HEK293 (cell line): ENCODE results near the gene PIP5K1B.

Experiments used
- CTCF ChIA-PET: fragments of 350-600 bp; formaldehyde crosslinking; extraction: SDS; loops from one replicate; lab custom pipeline; 2021; ENCODE audit warnings: antibody characterized with exemption; lab: Yijun Ruan, JAX
- POLR2A ChIA-PET: fragments of 300-600 bp; formaldehyde crosslinking; extraction: SDS; loops from one replicate; lab custom pipeline; 2020; ENCODE audit warnings: antibody characterized with exemption, inconsistent platforms; lab: Yijun Ruan, JAX
- H3K27ac ChIP-seq: fragments of 200-500 bp; sonication (Bioruptor generic); 2 replicates; pipeline ENCODE4 v1.5.1; 2014; ENCODE audit warnings: low read depth, low read length, control low read depth, inconsistent platforms; ENCODE audit errors: extremely low read depth
- H3K36me3 ChIP-seq, 2 experiments: fragments of 200-500 bp in 1 of 2; sonication (Bioruptor generic) in 1 of 2; 1 replicate in 1 of 2; 2 replicates in 1 of 2; pipeline ENCODE4 v1.5.1; 2014 to 2017; ENCODE audit warnings: inconsistent platforms in 2 of 2, low read length in 2 of 2; ENCODE audit not compliant: control insufficient read depth in 2 of 2, insufficient read depth in 1 of 2
- H3K4me1 ChIP-seq: fragments of 200-500 bp; sonication (Bioruptor generic); 2 replicates; pipeline ENCODE4 v1.5.1; 2014; ENCODE audit warnings: mild to moderate bottlenecking, low read length, inconsistent platforms; ENCODE audit not compliant: control insufficient read depth, insufficient read depth
- H3K4me3 ChIP-seq: 2 replicates; pipeline ENCODE4 v1.5.1; 2011; ENCODE audit warnings: low read depth, mild to moderate bottlenecking, control low read depth, low read length, moderate library complexity
- H3K9me3 ChIP-seq: fragments of 200-500 bp; sonication (Bioruptor generic); 2 replicates; pipeline ENCODE4 v1.5.1; 2014; ENCODE audit warnings: low read depth, low read length, inconsistent platforms; ENCODE audit not compliant: control insufficient read depth, insufficient read depth
- EGR2 ChIP-seq: fragments of 450-650 bp; formaldehyde crosslinking; IDR thresholded peaks from 2 replicates; pipeline ENCODE4 v1.5.1; 2016; ENCODE audit warnings: low read depth, missing biosample characterization, missing genetic modification characterization
- IKZF3 ChIP-seq: fragments of 450-650 bp; IDR thresholded peaks from 2 replicates; pipeline ENCODE4 v1.5.0; 2018; ENCODE audit warnings: missing biosample characterization, mild to moderate bottlenecking, missing genetic modification characterization, moderate library complexity
- KLF1 ChIP-seq: fragments of 450-650 bp; formaldehyde crosslinking; IDR thresholded peaks from 2 replicates; pipeline ENCODE4 v1.5.1; 2016; ENCODE audit warnings: missing biosample characterization, missing genetic modification characterization
- KLF10 ChIP-seq: fragments of 450-650 bp; IDR thresholded peaks from 2 replicates; pipeline ENCODE4 v1.5.1; 2018; ENCODE audit warnings: missing biosample characterization, mild to moderate bottlenecking, missing genetic modification characterization
- KLF8 ChIP-seq: fragments of 450-650 bp; formaldehyde crosslinking; IDR thresholded peaks from 2 replicates; pipeline ENCODE4 v1.5.1; 2016; ENCODE audit warnings: missing biosample characterization, missing genetic modification characterization
- YY1 ChIP-seq: fragments of 450-650 bp; formaldehyde crosslinking; IDR thresholded peaks from 2 replicates; pipeline ENCODE4 v1.5.1; 2018; ENCODE audit warnings: missing biosample characterization, missing genetic modification characterization
- ZNF24 ChIP-seq: fragments of 450-650 bp; formaldehyde crosslinking; IDR thresholded peaks from 2 replicates; pipeline ENCODE4 v1.5.1; 2016; ENCODE audit warnings: missing biosample characterization, missing genetic modification characterization
- ZNF274 ChIP-seq, 2 experiments: fragments of 200-500 bp in 1 of 2; fragments of 450-650 bp in 1 of 2; sonication (Bioruptor generic) in 1 of 2; formaldehyde crosslinking in 1 of 2; IDR thresholded peaks; 2 replicates each; pipeline versions ENCODE4 v1.5.1 to v1.6.1; 2014 to 2016; ENCODE audit warnings: borderline replicate concordance in 1 of 2, inconsistent platforms in 1 of 2, low read length in 1 of 2, missing biosample characterization in 1 of 2, missing genetic modification characterization in 1 of 2
- ZNF37A ChIP-seq: fragments of 450-650 bp; IDR thresholded peaks from 2 replicates; pipeline ENCODE4 v1.5.1; 2018; ENCODE audit warnings: missing biosample characterization, missing genetic modification characterization
- ZNF670 ChIP-seq: fragments of 450-650 bp; formaldehyde crosslinking; IDR thresholded peaks from 2 replicates; pipeline ENCODE4 v1.5.1; 2016; ENCODE audit warnings: missing biosample characterization, missing genetic modification characterization, low read depth
- ZNF707 ChIP-seq: fragments of 450-650 bp; formaldehyde crosslinking; IDR thresholded peaks from 2 replicates; pipeline ENCODE4 v1.5.1; 2016; ENCODE audit warnings: missing biosample characterization, missing genetic modification characterization
- ZNF776 ChIP-seq: fragments of 450-650 bp; formaldehyde crosslinking; IDR thresholded peaks from 2 replicates; pipeline ENCODE4 v1.5.0; 2017; ENCODE audit warnings: missing biosample characterization, missing genetic modification characterization, borderline replicate concordance
- ZNF830 ChIP-seq: fragments of 450-650 bp; IDR thresholded peaks from 2 replicates; pipeline ENCODE4 v1.5.0; 2018; ENCODE audit warnings: missing biosample characterization, missing genetic modification characterization, low read depth, mild to moderate bottlenecking, moderate library complexity
- TF ChIP-seq, protein P1 (sequence below): fragments of 450-650 bp; formaldehyde crosslinking; IDR thresholded peaks from 2 replicates; pipeline ENCODE4 v1.5.1; 2017; ENCODE audit warnings: missing biosample characterization, mild to moderate bottlenecking, missing genetic modification characterization, moderate library complexity
- TF ChIP-seq, protein P2 (sequence below): fragments of 450-650 bp; formaldehyde crosslinking; IDR thresholded peaks from 2 replicates; pipeline ENCODE4 v1.5.1; 2016; ENCODE audit warnings: missing biosample characterization, missing genetic modification characterization, borderline replicate concordance
- TF ChIP-seq, protein P3 (sequence below): fragments of 450-650 bp; IDR thresholded peaks from 2 replicates; pipeline ENCODE4 v1.5.1; 2018; ENCODE audit warnings: missing biosample characterization, missing genetic modification characterization
- TF ChIP-seq, protein P4 (sequence below): fragments of 450-650 bp; formaldehyde crosslinking; IDR thresholded peaks from 2 replicates; pipeline ENCODE4 v1.5.1; 2016; ENCODE audit warnings: missing biosample characterization, missing genetic modification characterization
- TF ChIP-seq, protein P5 (sequence below): fragments of 450-650 bp; formaldehyde crosslinking; IDR thresholded peaks from 2 replicates; pipeline ENCODE4 v1.5.1; 2016; ENCODE audit warnings: missing biosample characterization, missing genetic modification characterization

The PIP5K1B gene

DNA sequence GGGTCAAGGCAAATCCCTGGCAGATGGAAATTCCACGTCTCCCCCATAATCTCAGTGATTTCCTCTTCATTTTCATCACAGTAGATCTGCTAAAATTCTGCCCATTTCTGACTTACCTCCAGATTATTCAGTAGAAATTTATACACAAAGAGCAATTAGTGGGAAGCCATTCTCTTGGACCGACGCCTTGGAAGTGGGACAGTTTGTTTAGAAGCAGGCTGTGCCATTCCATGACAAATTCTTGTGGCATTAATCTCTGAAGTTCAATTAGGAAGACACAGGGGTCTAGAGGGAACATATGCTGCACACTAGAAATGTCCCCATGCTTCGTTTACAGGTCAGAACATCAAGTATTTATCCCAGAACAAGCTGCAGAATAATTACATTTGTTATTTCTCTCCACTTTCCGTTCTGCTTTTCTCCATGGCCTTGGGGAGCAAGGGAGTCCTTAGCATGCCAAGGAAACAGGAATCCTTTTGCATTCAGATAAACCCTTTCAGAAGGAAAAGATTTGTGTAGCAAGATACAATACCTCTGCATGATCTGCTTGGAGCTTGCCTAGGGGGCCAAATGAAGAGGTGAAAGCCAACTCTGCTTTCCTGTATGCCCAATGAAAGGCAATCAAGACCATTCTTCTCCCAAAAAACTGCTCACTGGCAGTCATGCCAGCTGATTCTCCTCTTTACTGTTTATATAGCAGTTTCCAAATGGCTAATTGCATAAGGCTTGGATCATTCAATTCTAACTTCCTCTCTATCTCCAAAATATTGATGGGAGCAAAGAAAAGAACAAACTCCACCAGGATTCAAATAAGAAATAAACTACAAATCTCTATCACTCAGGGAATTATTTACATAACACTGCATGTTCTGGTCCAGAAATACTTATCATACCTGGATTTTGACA lies 311.4 kb downstream of the PIP5K1B start:
- POLR2A ChIA-PET, result no interaction called here
- Histone ChIP-seq H3K36me3 (no peaks in the 10 kb centered on the region), H3K27ac (no peak overlapping the region)

DNA sequence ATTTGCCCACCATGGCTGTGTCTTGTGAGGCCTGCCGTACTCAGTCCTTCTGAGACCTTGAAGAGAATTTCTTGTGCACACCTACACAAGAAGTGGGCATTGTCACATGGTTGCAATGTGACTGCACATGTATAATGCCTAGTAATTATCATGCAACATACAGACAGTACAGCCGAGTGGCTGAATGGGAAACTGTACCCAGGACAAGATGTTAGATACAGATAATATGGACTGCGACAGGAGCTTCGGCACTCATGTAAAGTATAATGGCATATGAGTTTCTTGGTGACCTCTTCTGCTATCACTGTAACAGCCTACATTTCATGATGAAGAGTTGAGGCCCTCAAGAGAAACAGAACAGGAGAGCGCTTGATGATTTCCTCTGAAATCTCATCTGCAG lies 313.7 kb downstream of the PIP5K1B start:
- POLR2A ChIA-PET, result no interaction called here
- H3K36me3 ChIP-seq, result no peaks in the 10 kb centered on the region
- no peak for TF ChIP-seq ZNF37A (tag by site-specific recombination)
- no peak for TF ChIP-seq ZNF830 (tag by site-specific recombination)
- no peak for TF ChIP-seq YY1 (tag by site-specific recombination)
- no peak for TF ChIP-seq ZNF707 (tag by site-specific recombination)
- TF ChIP-seq IKZF3, result no peak
- no peak for TF ChIP-seq ZNF776 (tag by site-specific recombination)
- TF ChIP-seq, protein P1, sequence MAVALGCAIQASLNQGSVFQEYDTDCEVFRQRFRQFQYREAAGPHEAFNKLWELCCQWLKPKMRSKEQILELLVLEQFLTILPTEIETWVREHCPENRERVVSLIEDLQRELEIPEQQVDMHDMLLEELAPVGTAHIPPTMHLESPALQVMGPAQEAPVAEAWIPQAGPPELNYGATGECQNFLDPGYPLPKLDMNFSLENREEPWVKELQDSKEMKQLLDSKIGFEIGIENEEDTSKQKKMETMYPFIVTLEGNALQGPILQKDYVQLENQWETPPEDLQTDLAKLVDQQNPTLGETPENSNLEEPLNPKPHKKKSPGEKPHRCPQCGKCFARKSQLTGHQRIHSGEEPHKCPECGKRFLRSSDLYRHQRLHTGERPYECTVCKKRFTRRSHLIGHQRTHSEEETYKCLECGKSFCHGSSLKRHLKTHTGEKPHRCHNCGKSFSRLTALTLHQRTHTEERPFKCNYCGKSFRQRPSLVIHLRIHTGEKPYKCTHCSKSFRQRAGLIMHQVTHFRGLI (tag by site-specific recombination), result no peak
- no peak for TF ChIP-seq KLF10 (tag by site-specific recombination)
- no peak for TF ChIP-seq ZNF24 (tag by site-specific recombination)
- no peak for TF ChIP-seq EGR2
- TF ChIP-seq, protein P2, sequence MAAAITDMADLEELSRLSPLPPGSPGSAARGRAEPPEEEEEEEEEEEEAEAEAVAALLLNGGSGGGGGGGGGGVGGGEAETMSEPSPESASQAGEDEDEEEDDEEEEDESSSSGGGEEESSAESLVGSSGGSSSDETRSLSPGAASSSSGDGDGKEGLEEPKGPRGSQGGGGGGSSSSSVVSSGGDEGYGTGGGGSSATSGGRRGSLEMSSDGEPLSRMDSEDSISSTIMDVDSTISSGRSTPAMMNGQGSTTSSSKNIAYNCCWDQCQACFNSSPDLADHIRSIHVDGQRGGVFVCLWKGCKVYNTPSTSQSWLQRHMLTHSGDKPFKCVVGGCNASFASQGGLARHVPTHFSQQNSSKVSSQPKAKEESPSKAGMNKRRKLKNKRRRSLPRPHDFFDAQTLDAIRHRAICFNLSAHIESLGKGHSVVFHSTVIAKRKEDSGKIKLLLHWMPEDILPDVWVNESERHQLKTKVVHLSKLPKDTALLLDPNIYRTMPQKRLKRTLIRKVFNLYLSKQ (tag by site-specific recombination), result no peak
- no peak for TF ChIP-seq ZNF274 (IDR thresholded peaks at IDR 0.05; ENCODE audit: low read length)
- TF ChIP-seq ZNF274 (tag by site-specific recombination; IDR thresholded peaks at IDR 0.05; ENCODE audit: borderline replicate concordance), result no peak
- TF ChIP-seq ZNF670, result no peak
- no peak overlapping the region for H3K27ac ChIP-seq
- no peaks in the 10 kb centered on the region for H3K4me1 ChIP-seq
- no peak overlapping the region for H3K4me3 ChIP-seq
- no peaks in the 10 kb centered on the region for H3K9me3 ChIP-seq
- CTCF ChIA-PET, result interaction anchor here (1.2 to 2.7 kb wide), 2 partner anchors 9 to 19 kb away, joined by 3 to 11 read pairs; no protein-coding TSS in a partner anchor

More for the DNA sequence above, 311.4 kb downstream of the PIP5K1B start:
- no peak overlapping the region for H3K4me3 ChIP-seq
- CTCF ChIA-PET, result interaction anchor here (0.7 to 1.6 kb wide), 5 partner anchors 9 to 448 kb away, joined by 3 to 4 read pairs (median 3); no protein-coding TSS in a partner anchor
- TF ChIP-seq ZNF776 (tag by site-specific recombination) (no peak), KLF1 (no peak), KLF8 (tag by site-specific recombination) (no peak)
- TF ChIP-seq, protein P3, sequence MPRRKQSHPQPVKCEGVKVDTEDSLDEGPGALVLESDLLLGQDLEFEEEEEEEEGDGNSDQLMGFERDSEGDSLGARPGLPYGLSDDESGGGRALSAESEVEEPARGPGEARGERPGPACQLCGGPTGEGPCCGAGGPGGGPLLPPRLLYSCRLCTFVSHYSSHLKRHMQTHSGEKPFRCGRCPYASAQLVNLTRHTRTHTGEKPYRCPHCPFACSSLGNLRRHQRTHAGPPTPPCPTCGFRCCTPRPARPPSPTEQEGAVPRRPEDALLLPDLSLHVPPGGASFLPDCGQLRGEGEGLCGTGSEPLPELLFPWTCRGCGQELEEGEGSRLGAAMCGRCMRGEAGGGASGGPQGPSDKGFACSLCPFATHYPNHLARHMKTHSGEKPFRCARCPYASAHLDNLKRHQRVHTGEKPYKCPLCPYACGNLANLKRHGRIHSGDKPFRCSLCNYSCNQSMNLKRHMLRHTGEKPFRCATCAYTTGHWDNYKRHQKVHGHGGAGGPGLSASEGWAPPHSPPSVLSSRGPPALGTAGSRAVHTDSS (tag by site-specific recombination), result no peak
- TF ChIP-seq, protein P4, sequence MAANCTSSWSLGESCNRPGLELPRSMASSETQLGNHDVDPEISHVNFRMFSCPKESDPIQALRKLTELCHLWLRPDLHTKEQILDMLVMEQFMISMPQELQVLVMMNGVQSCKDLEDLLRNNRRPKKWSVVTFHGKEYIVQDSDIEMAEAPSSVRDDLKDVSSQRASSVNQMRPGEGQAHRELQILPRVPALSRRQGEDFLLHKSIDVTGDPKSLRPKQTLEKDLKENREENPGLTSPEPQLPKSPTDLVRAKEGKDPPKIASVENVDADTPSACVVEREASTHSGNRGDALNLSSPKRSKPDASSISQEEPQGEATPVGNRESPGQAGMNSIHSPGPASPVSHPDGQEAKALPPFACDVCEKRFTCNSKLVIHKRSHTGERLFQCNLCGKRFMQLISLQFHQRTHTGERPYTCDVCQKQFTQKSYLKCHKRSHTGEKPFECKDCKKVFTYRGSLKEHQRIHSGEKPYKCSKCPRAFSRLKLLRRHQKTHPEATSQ (tag by site-specific recombination), result no peak
- TF ChIP-seq, protein P5, sequence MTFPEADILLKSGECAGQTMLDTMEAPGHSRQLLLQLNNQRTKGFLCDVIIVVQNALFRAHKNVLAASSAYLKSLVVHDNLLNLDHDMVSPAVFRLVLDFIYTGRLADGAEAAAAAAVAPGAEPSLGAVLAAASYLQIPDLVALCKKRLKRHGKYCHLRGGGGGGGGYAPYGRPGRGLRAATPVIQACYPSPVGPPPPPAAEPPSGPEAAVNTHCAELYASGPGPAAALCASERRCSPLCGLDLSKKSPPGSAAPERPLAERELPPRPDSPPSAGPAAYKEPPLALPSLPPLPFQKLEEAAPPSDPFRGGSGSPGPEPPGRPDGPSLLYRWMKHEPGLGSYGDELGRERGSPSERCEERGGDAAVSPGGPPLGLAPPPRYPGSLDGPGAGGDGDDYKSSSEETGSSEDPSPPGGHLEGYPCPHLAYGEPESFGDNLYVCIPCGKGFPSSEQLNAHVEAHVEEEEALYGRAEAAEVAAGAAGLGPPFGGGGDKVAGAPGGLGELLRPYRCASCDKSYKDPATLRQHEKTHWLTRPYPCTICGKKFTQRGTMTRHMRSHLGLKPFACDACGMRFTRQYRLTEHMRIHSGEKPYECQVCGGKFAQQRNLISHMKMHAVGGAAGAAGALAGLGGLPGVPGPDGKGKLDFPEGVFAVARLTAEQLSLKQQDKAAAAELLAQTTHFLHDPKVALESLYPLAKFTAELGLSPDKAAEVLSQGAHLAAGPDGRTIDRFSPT, result no peak
- H3K4me1 ChIP-seq, result no peaks in the 10 kb centered on the region
- H3K9me3 ChIP-seq, result no peaks in the 10 kb centered on the region
